B cell (primary cell): Measurements from ENCODE around the gene ZC3HAV1L. TPM values are rescaled to one million over a fixed set of nuclear protein-coding genes. Genes with fewer than 3 reads are reported as not detected.
A peak's percentile ranks its signal among the peaks of the same experiment; 100 is the strongest.

Experiments
- ATAC-seq: fragments of 200-7000 bp; cut with Tn5 transposase; one replicate; pipeline ENCODE4 v1.10.0; 2021; ENCODE audit warnings: low read depth, mild to moderate bottlenecking, moderate number of reproducible peaks, moderate library complexity
- CTCF ChIA-PET: fragments of 350-600 bp; sonication (Branson Sonifier 250); formaldehyde crosslinking; loops from one replicate; lab custom pipeline; 2021; ENCODE audit warnings: antibody characterized with exemption, inconsistent platforms; lab: Charles Lee
- POLR2A ChIA-PET: fragments of 350-600 bp; sonication (Branson Sonifier 250); formaldehyde crosslinking; loops from one replicate; lab custom pipeline; 2021; ENCODE audit warnings: antibody characterized with exemption; lab: Charles Lee
- DNase-seq: peaks from one replicate; pipeline ENCODE4 v3.0.0; 2013
- H2AFZ ChIP-seq: 2 replicates; pipeline ENCODE4 v1.6.1; 2012; ENCODE audit warnings: mild to moderate bottlenecking, low read depth, low read length; ENCODE audit not compliant: insufficient read depth, poor library complexity, severe bottlenecking
- H3K27ac ChIP-seq, 2 donors: 1 replicate in 1 of 2; 2 replicates in 1 of 2; pipeline ENCODE4 v1.5.1; 2012 to 2013; ENCODE audit warnings: low read length in 2 of 2, mild to moderate bottlenecking in 2 of 2, moderate library complexity in 1 of 2
- H3K27me3 ChIP-seq, 4 experiments: fragments of 200-600 bp in 1 of 4; sonication (generic) in 1 of 4; replicated peaks in 1 of 4; 1 replicate in 2 of 4; 2 replicates in 2 of 4; pipeline versions ENCODE4 v1.6.1 to v1.7.0; 2013 to 2016; ENCODE audit warnings: low read length in 3 of 4, mild to moderate bottlenecking in 2 of 4, mixed read lengths in 1 of 4, moderate library complexity in 1 of 4; ENCODE audit not compliant: insufficient read depth in 4 of 4, control insufficient read depth in 3 of 4; ENCODE audit errors: control extremely low read depth in 1 of 4
- H3K36me3 ChIP-seq, 2 experiments: replicated peaks in 1 of 2; 1 replicate in 1 of 2; 2 replicates in 1 of 2; pipeline versions ENCODE4 v1.6.1 to v1.7.1; 2013; ENCODE audit warnings: low read length in 1 of 2; ENCODE audit not compliant: insufficient read depth in 2 of 2, control insufficient read depth in 1 of 2; ENCODE audit errors: control extremely low read depth in 1 of 2, extremely low read depth in 1 of 2
- H3K4me1 ChIP-seq, 2 donors: fragments of 200-600 bp in 1 of 2; sonication (generic) in 1 of 2; 1 replicate in 1 of 2; 2 replicates in 1 of 2; pipeline versions ENCODE4 v1.5.1 to v1.6.1; 2013 to 2017; ENCODE audit warnings: low read length in 2 of 2; ENCODE audit not compliant: control insufficient read depth in 2 of 2, insufficient read depth in 2 of 2
- H3K4me2 ChIP-seq: replicated peaks from 2 replicates; pipeline ENCODE3; 2012; ENCODE audit warnings: mild to moderate bottlenecking, low read depth, low read length; ENCODE audit not compliant: poor library complexity, severe bottlenecking
- H3K4me3 ChIP-seq, 5 experiments: fragments of 200-600 bp in 1 of 5; sonication (generic) in 1 of 5; 1 replicate in 3 of 5; 2 replicates in 2 of 5; pipeline versions ENCODE4 v1.5.1 to v1.7.0; 2011 to 2016; ENCODE audit warnings: low read length in 4 of 5, mild to moderate bottlenecking in 4 of 5, low read depth in 2 of 5, control low read depth in 1 of 5, moderate library complexity in 1 of 5; ENCODE audit not compliant: insufficient read depth in 1 of 5; ENCODE audit errors: control extremely low read depth in 1 of 5, extremely low read depth in 1 of 5
- H3K79me2 ChIP-seq: fragments of 200-600 bp; sonication (generic); one replicate; pipeline ENCODE4 v1.6.0; 2016; ENCODE audit warnings: low read length; ENCODE audit not compliant: control insufficient read depth, insufficient read depth
- H3K9ac ChIP-seq: fragments of 200-600 bp; sonication (generic); 2 replicates; pipeline ENCODE4 v1.6.1; 2017; ENCODE audit warnings: mild to moderate bottlenecking, low read length, moderate library complexity
- H3K9me3 ChIP-seq, 3 donors: one replicate each; pipeline versions ENCODE4 v1.6.1 to v1.7.1; 2013; ENCODE audit warnings: low read length in 2 of 3; ENCODE audit not compliant: control insufficient read depth in 2 of 3, insufficient read depth in 1 of 3; ENCODE audit errors: control extremely low read depth in 1 of 3
- H4K20me1 ChIP-seq: 2 replicates; pipeline ENCODE4 v1.6.0; 2012; ENCODE audit warnings: mild to moderate bottlenecking, low read length; ENCODE audit not compliant: insufficient read depth, control insufficient read depth, poor library complexity, severe bottlenecking
- H3K27ac Mint-ChIP-seq: one replicate; pipeline ENCODE4 v1.8.0; 2021; ENCODE audit warnings: mixed read lengths
- H3K27me3 Mint-ChIP-seq: one replicate; pipeline ENCODE4 v1.8.0; 2021; ENCODE audit warnings: mixed read lengths
- H3K4me1 Mint-ChIP-seq: one replicate; pipeline ENCODE4 v1.8.0; 2021; ENCODE audit warnings: mixed read lengths
- H3K4me3 Mint-ChIP-seq: one replicate; pipeline ENCODE4 v1.8.0; 2021; ENCODE audit warnings: mixed read lengths
- H3K9me3 Mint-ChIP-seq: one replicate; pipeline ENCODE4 v1.8.0; 2022; ENCODE audit warnings: mixed read lengths; ENCODE audit not compliant: insufficient read depth
- CTCF ChIP-seq: fragments of 200-600 bp; IDR thresholded peaks from one replicate; pipeline ENCODE4 v1.8.0; 2022; ENCODE audit warnings: antibody characterized with exemption, mild to moderate bottlenecking
- EZH2 ChIP-seq: IDR thresholded peaks from 2 replicates; pipeline ENCODE4 v1.6.1; 2012; ENCODE audit warnings: borderline replicate concordance, low read depth, mild to moderate bottlenecking, moderate library complexity, low read length; ENCODE audit not compliant: insufficient read depth, poor library complexity, severe bottlenecking
- WGBS: methylation state at CpG from one replicate; pipeline ENCODE4 v1.1.5; 2013; ENCODE audit warnings: missing lambda C conversion rate; ENCODE audit not compliant: insufficient coverage; 5-methylcytosine and 5-hydroxymethylcytosine counted together
- intact Hi-C: fragments of 100-400 bp; cut with micrococcal nuclease; formaldehyde crosslinking; loops from one replicate; pipeline ENCODE4 v1.10.0; 2022
- polyA plus RNA-seq: library from polyadenylated mRNA; depleted of rRNA; stranded (reverse); fragments of >200 nt; gene quantifications from 2 replicates; pipeline ENCODE4 v1.2.3, GENCODE V29; 2012
- total RNA-seq, 2 donors: library from RNA; stranded (reverse); fragments of 120-200 nt in 1 of 2; gene quantifications; 1 replicate in 1 of 2; 2 replicates in 1 of 2; pipeline versions ENCODE4 v1.2.3 to v1.2.4, GENCODE V29; 2013 to 2022

The ZC3HAV1L gene
- total and polyA plus RNA-seq, 2 donors (not counting 1 experiment from before 2014, with no cell fraction given), result 0.82 to 1.8 TPM

GRCh38 chr7:139041378-139042085, 5.7 kb upstream of the ZC3HAV1L start:
- Histone ChIP-seq H3K9me3 (no peaks in the 10 kb centered on the region), H3K27ac (peak overlapping the region in 1 of 2 donors; percentile 7), H3K79me2 (no peaks in the 10 kb centered on the region), H3K9ac (no peak overlapping the region), H3K27me3 (no peaks in the 10 kb centered on the region), H2AFZ (peak overlapping the region; percentile 24), H3K4me1 (peaks cover 23 to 33% of the 10 kb centered on the region in 2 donors), H4K20me1 (peaks cover 11% of the 10 kb centered on the region), H3K36me3 (peaks cover 7 to 11% of the 10 kb centered on the region in 2 experiments), H3K4me3 (no peak overlapping the region), H3K4me2 (peak overlapping the region; percentile 22)
- DNase-seq (no peak), ATAC-seq (no peak)
- peak overlapping the region; percentile 12 for H3K27ac Mint-ChIP-seq
- WGBS, result 66% methylated on average over 4 of the region's 6 CpGs
- H3K4me1 Mint-ChIP-seq, result peaks cover 38% of the 10 kb centered on the region
- ChIA-PET CTCF (interaction anchor here (1.6 kb wide), 1 partner anchor 33 kb away, joined by 5 read pairs; no protein-coding TSS in a partner anchor), POLR2A (interaction anchor here (0.6 kb wide), 1 partner anchor 1093 kb away, joined by 5 read pairs; no protein-coding TSS in a partner anchor)
- intact Hi-C loops, result no loop called here
- no peak overlapping the region for H3K4me3 Mint-ChIP-seq
- no peaks in the 10 kb centered on the region for H3K27me3 Mint-ChIP-seq
- TF ChIP-seq CTCF, result no peak
- H3K9me3 Mint-ChIP-seq, result no peaks in the 10 kb centered on the region

DNA sequence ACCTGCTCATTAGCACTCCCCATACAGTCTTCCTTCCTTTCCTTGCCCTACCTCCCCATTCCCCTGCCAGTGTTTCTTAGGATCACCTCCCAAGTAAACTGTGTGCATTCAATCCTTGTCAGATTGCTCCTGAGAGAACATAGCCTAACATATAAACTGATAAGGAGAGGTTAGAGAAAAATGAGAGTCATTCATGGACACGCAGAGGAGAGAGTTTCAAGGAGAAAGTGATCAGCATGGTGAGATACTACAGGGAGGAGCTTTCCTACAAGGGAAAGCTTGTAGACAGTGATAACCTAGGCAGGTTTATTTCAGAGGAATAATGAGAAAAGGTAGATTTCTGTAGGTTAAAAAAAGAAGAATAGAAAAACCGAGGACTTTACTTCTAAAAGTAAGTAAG, 2.8 kb upstream of the ZC3HAV1L start:
- Mint-ChIP-seq H3K4me1 (peaks cover 24% of the 10 kb centered on the region), H3K9me3 (no peaks in the 10 kb centered on the region), H3K4me3 (no peak overlapping the region), H3K27ac (no peak overlapping the region), H3K27me3 (no peaks in the 10 kb centered on the region)
- H3K4me2 ChIP-seq, result no peak overlapping the region
- CTCF ChIA-PET, result no interaction called here
- TF ChIP-seq CTCF (no peak), EZH2 (no peak)
- no peak overlapping the region for H2AFZ ChIP-seq
- H4K20me1 ChIP-seq, result no peaks in the 10 kb centered on the region
- intact Hi-C loops, result no loop called here
- H3K9ac ChIP-seq, result no peak overlapping the region
- no peaks in the 10 kb centered on the region for H3K79me2 ChIP-seq
- DNase-seq, result no peak
- H3K9me3 ChIP-seq, result no peaks in the 10 kb centered on the region
- peaks cover 0 to under 1% of the 10 kb centered on the region in 2 experiments for H3K36me3 ChIP-seq
- H3K4me3 ChIP-seq, result no peak overlapping the region
- peaks cover 12 to 26% of the 10 kb centered on the region in 2 donors for H3K4me1 ChIP-seq
- POLR2A ChIA-PET, result no interaction called here
- H3K27me3 ChIP-seq, result peaks cover 0 to 4% (median 0%) of the 10 kb centered on the region in 4 experiments
- H3K27ac ChIP-seq, result no peak overlapping the region
- ATAC-seq, result no peak
- WGBS, result 100% methylated on average over 2 of the region's 2 CpGs
